HCT116 (cell line): Measurements from ENCODE around the gene CCHCR1. TPM values are rescaled to one million over a fixed set of nuclear protein-coding genes. Genes with fewer than 3 reads are reported as not detected.

Source experiments
- ATAC-seq: fragments of 200-7000 bp; cut with Tn5 transposase; 2 replicates; pipeline ENCODE4 v1.9.1; 2020; ENCODE audit warnings: mild to moderate bottlenecking, moderate library complexity
- BruUV-seq: library from RNA; stranded (reverse); fragments of 400-500 nt; replicated peaks from 2 replicates; lab custom pipeline; 2021; lab: Mats Ljungman, UMichigan
- CTCF ChIA-PET: fragments of 300-600 bp; sonication (Branson Sonifier 250); formaldehyde crosslinking; loops from one replicate; lab custom pipeline; 2021; ENCODE audit warnings: antibody characterized with exemption; lab: Charles Lee
- POLR2A ChIA-PET: fragments of 300-600, 350-600 bp; sonication (Branson Sonifier 250); formaldehyde crosslinking; loops from one replicate; lab custom pipeline; 2021; ENCODE audit warnings: antibody characterized with exemption; lab: Charles Lee
- RAD21 ChIA-PET, 2 experiments: fragments of 300-600 bp; sonication (Branson Sonifier 250); formaldehyde crosslinking; loops; one replicate each; lab custom pipeline; 2023; ENCODE audit warnings: low total read pairs in 2 of 2; ENCODE audit not compliant: uncharacterized antibody in 2 of 2, unreplicated experiment in 2 of 2, low non-redundant PET in 1 of 2; lab: Charles Lee
- DNase-seq: peaks from one replicate; pipeline ENCODE4 v3.0.0-alpha.2; 2010; ENCODE audit warnings: low read depth, low spot score
- H2AFZ ChIP-seq: fragments of 200-600 bp; shearing (Covaris generic), sonication (generic); 2 replicates; pipeline ENCODE4 v1.6.1; 2017; ENCODE audit warnings: low read depth, mixed run types, mixed read lengths, antibody characterized with exemption, low read length; ENCODE audit not compliant: poor library complexity, severe bottlenecking
- H3K27ac ChIP-seq: 2 replicates; pipeline ENCODE4 v1.5.1; 2012; ENCODE audit warnings: low read depth, low read length
- H3K27me3 ChIP-seq: fragments of 200-600 bp; sonication (generic); 2 replicates; pipeline ENCODE4 v1.6.1; 2016; ENCODE audit warnings: mixed run types, low read length, mixed read lengths; ENCODE audit not compliant: insufficient read depth
- H3K36me3 ChIP-seq, 2 experiments: fragments of 200-500 bp in 1 of 2; fragments of 200-600 bp in 1 of 2; sonication (Bioruptor generic) in 1 of 2; sonication (generic) in 1 of 2; 2 replicates each; pipeline versions ENCODE4 v1.5.1 to v1.6.1; 2014 to 2016; ENCODE audit warnings: low read length in 2 of 2, inconsistent platforms in 1 of 2, mixed read lengths in 1 of 2, mixed run types in 1 of 2; ENCODE audit not compliant: insufficient read depth in 2 of 2, control insufficient read depth in 1 of 2
- H3K4me1 ChIP-seq, 2 experiments: fragments of 200-600 bp in 1 of 2; sonication (generic) in 1 of 2; 2 replicates each; pipeline versions ENCODE4 v1.5.1 to v1.6.1; 2012 to 2017; ENCODE audit warnings: low read length in 2 of 2, inconsistent platforms in 1 of 2, mild to moderate bottlenecking in 1 of 2, mixed read lengths in 1 of 2, mixed run types in 1 of 2, moderate library complexity in 1 of 2; ENCODE audit not compliant: insufficient read depth in 2 of 2, control insufficient read depth in 1 of 2
- H3K4me2 ChIP-seq: fragments of 200-600 bp; sonication (generic); 2 replicates; pipeline ENCODE4 v1.6.1; 2017; ENCODE audit warnings: mixed run types, low read length, mixed read lengths
- H3K4me3 ChIP-seq, 2 experiments: fragments of 200-600 bp in 1 of 2; sonication (generic) in 1 of 2; replicated peaks in 1 of 2; 2 replicates each; pipeline ENCODE4 v1.5.1; 2011 to 2016; ENCODE audit warnings: low read length in 2 of 2, control low read depth in 1 of 2, low read depth in 1 of 2, mild to moderate bottlenecking in 1 of 2, mixed read lengths in 1 of 2, mixed run types in 1 of 2
- H3K79me2 ChIP-seq: fragments of 200-600 bp; sonication (generic); 2 replicates; pipeline ENCODE4 v1.6.1; 2017; ENCODE audit warnings: mild to moderate bottlenecking, mixed run types, low read length, moderate library complexity, mixed read lengths; ENCODE audit not compliant: insufficient read depth
- H3K9ac ChIP-seq: fragments of 200-600 bp; sonication (generic); 2 replicates; pipeline ENCODE4 v1.6.1; 2016; ENCODE audit warnings: low read length, mixed read lengths
- H3K9me2 ChIP-seq: fragments of 200-600 bp; sonication (generic), shearing (Covaris generic); 2 replicates; pipeline ENCODE4 v1.6.1; 2017; ENCODE audit warnings: mixed run types, mild to moderate bottlenecking, moderate library complexity; ENCODE audit not compliant: insufficient read depth
- H3K9me3 ChIP-seq, 2 experiments: fragments of 200-500 bp in 1 of 2; fragments of 200-600 bp in 1 of 2; sonication (Bioruptor generic) in 1 of 2; sonication (generic) in 1 of 2; 2 replicates each; pipeline ENCODE4 v1.6.1; 2014 to 2017; ENCODE audit warnings: low read length in 2 of 2, mixed read lengths in 2 of 2, inconsistent platforms in 1 of 2, low read depth in 1 of 2, mild to moderate bottlenecking in 1 of 2, mixed run types in 1 of 2, moderate library complexity in 1 of 2; ENCODE audit not compliant: control insufficient read depth in 1 of 2, insufficient read depth in 1 of 2
- H4K20me1 ChIP-seq: fragments of 200-600 bp; sonication (generic), shearing (Covaris generic); 2 replicates; pipeline ENCODE4 v1.6.1; 2017; ENCODE audit warnings: mixed run types, mild to moderate bottlenecking, moderate library complexity; ENCODE audit not compliant: insufficient read depth
- ATF3 ChIP-seq: IDR thresholded peaks from 2 replicates; pipeline ENCODE4 v1.6.1; 2012
- CBX3 ChIP-seq: IDR thresholded peaks from 2 replicates; pipeline ENCODE4 v1.6.1; 2012; ENCODE audit warnings: low read depth
- CEBPB ChIP-seq: IDR thresholded peaks from 2 replicates; pipeline ENCODE4 v1.6.1; 2012; ENCODE audit warnings: low read depth
- EZH2 ChIP-seq: fragments of 200-600 bp; sonication (generic); IDR thresholded peaks from 2 replicates; pipeline ENCODE4 v1.6.1; 2017; ENCODE audit warnings: antibody characterized with exemption, mixed run types
- EZH2phosphoT487 ChIP-seq: fragments of 200-600 bp; IDR thresholded peaks from 2 replicates; pipeline ENCODE4 v1.6.1; 2018; ENCODE audit warnings: antibody characterized with exemption, borderline replicate concordance
- FOSL1 ChIP-seq: IDR thresholded peaks from 2 replicates; pipeline ENCODE4 v1.6.1; 2012; ENCODE audit warnings: low read depth
- JUND ChIP-seq: IDR thresholded peaks from 2 replicates; pipeline ENCODE4 v1.6.1; 2012
- POLR2AphosphoS5 ChIP-seq: IDR thresholded peaks from 2 replicates; pipeline ENCODE4 v1.6.1; 2011; ENCODE audit warnings: mild to moderate bottlenecking, low read depth, low read length, moderate library complexity
- RAD21 ChIP-seq: IDR thresholded peaks from 2 replicates; pipeline ENCODE4 v1.6.1; 2012; ENCODE audit warnings: low read depth, mild to moderate bottlenecking
- REST ChIP-seq: IDR thresholded peaks from 2 replicates; pipeline ENCODE4 v1.6.1; 2012; ENCODE audit warnings: low read depth
- SP1 ChIP-seq: IDR thresholded peaks from 2 replicates; pipeline ENCODE4 v1.6.1; 2012; ENCODE audit warnings: low read depth
- TCF7L2 ChIP-seq: IDR thresholded peaks from 2 replicates; pipeline ENCODE4 v1.7.0; 2011; ENCODE audit warnings: borderline replicate concordance, inconsistent platforms; ENCODE audit not compliant: insufficient read depth, insufficient read length; ENCODE audit errors: extremely low read depth
- YY1 ChIP-seq: IDR thresholded peaks from 2 replicates; pipeline ENCODE4 v1.6.1; 2011; ENCODE audit warnings: low read length, low read depth, moderate library complexity, mild to moderate bottlenecking; ENCODE audit not compliant: insufficient replicate concordance; ENCODE audit errors: extremely low read depth
- ZBTB33 ChIP-seq: IDR thresholded peaks from 2 replicates; pipeline ENCODE4 v1.6.1; 2011; ENCODE audit warnings: mild to moderate bottlenecking, low read length, moderate library complexity; ENCODE audit not compliant: insufficient replicate concordance; ENCODE audit errors: extremely low read depth
- ZNF274 ChIP-seq: fragments of 200-500 bp; sonication (Bioruptor generic); IDR thresholded peaks from 2 replicates; pipeline ENCODE4 v1.6.1; 2014; ENCODE audit warnings: mild to moderate bottlenecking, low read depth, low read length, inconsistent platforms
- intact Hi-C: fragments of 100-400 bp; cut with micrococcal nuclease; formaldehyde crosslinking; loops from 2 replicates; pipeline ENCODE4 v1.10.0; 2022
- total RNA-seq: library from RNA; stranded (reverse); gene quantifications from one replicate; pipeline ENCODE4 v1.2.1, GENCODE V29; 2021; ENCODE audit not compliant: unreplicated experiment

Gene CCHCR1
- total RNA-seq, 1 experiment from 2014 or later: 40.7 TPM

- H3K4me3 ChIP-seq: no peak overlapping the region
- H3K9me3 ChIP-seq: no peaks in the 10 kb centered on the region
- ChIA-PET POLR2A (no interaction called here), RAD21 (no interaction called here), CTCF (no interaction called here)
- no TSS peak for BruUV-seq
- TF ChIP-seq SP1 (no peak), ZNF274 (no peak), EZH2 (no peak), TCF7L2 (no peak), ZBTB33 (no peak), CBX3 (no peak), YY1 (no peak), ATF3 (no peak), RAD21 (no peak), JUND (no peak), POLR2AphosphoS5 (no peak), REST (no peak), EZH2phosphoT487 (no peak), CEBPB (no peak), FOSL1 (no peak)
- H3K9ac ChIP-seq: no peak overlapping the region
- DNase-seq: no peak
- peaks cover 3 to 19% of the 10 kb centered on the region in 2 experiments for H3K4me1 ChIP-seq
- no peaks in the 10 kb centered on the region for H3K36me3 ChIP-seq
- ATAC-seq: no peak
- H3K4me2 ChIP-seq: no peak overlapping the region
- H3K27ac ChIP-seq: no peak overlapping the region
- H3K27me3 ChIP-seq: no peaks in the 10 kb centered on the region
- peak overlapping the region; percentile 35 for H2AFZ ChIP-seq
- no peaks in the 10 kb centered on the region for H3K79me2 ChIP-seq
- no peaks in the 10 kb centered on the region for H4K20me1 ChIP-seq
- H3K9me2 ChIP-seq: no peaks in the 10 kb centered on the region
- intact Hi-C loops: no loop called here
Observed at GRCh38 chr6:31172973-31173384, 15.4 kb upstream of the CCHCR1 start.
